Liver (tissue), 3 donors: ENCODE results near the gene TEX2.

Experiments used
- CTCF ChIP-seq: fragments of 150-350 bp; IDR thresholded peaks from 2 replicates; pipeline ENCODE4 v1.5.1; 2017; ENCODE audit warnings: improper control_type of control experiment, low read depth, low read length; ENCODE audit not compliant: missing input control
- EGR1 ChIP-seq, 2 donors: IDR thresholded peaks; 2 replicates each; pipeline ENCODE4 v1.6.1; 2016 to 2018; ENCODE audit warnings: antibody characterized with exemption in 2 of 2, low read depth in 2 of 2
- FOXA1 ChIP-seq: IDR thresholded peaks from 2 replicates; pipeline ENCODE4 v1.6.1; 2016; ENCODE audit warnings: antibody characterized with exemption
- JUND ChIP-seq, 2 donors: IDR thresholded peaks; 2 replicates each; pipeline ENCODE4 v1.6.1; 2016; ENCODE audit warnings: antibody characterized with exemption in 2 of 2
- RAD21 ChIP-seq, 2 donors: IDR thresholded peaks; 2 replicates each; pipeline ENCODE4 v1.6.1; 2016; ENCODE audit warnings: antibody characterized with exemption in 2 of 2, mild to moderate bottlenecking in 2 of 2
- REST ChIP-seq: IDR thresholded peaks from 2 replicates; pipeline ENCODE4 v1.6.1; 2016; ENCODE audit warnings: antibody characterized with exemption, mild to moderate bottlenecking
- RXRA ChIP-seq, 2 donors: IDR thresholded peaks; 2 replicates each; pipeline ENCODE4 v1.6.1; 2017 to 2018; ENCODE audit warnings: antibody characterized with exemption in 2 of 2, mild to moderate bottlenecking in 1 of 2
- SP1 ChIP-seq: IDR thresholded peaks from 2 replicates; pipeline ENCODE4 v1.6.1; 2018; ENCODE audit warnings: antibody characterized with exemption, mild to moderate bottlenecking
- TAF1 ChIP-seq: conservative IDR thresholded peaks from 2 replicates; pipeline ENCODE4 v1.6.1; 2016; ENCODE audit warnings: antibody characterized with exemption, mild to moderate bottlenecking
- YY1 ChIP-seq: IDR thresholded peaks from 2 replicates; pipeline ENCODE4 v1.6.1; 2016; ENCODE audit warnings: antibody characterized with exemption, mild to moderate bottlenecking
- TF ChIP-seq, protein P1 (sequence below): IDR thresholded peaks from 2 replicates; pipeline ENCODE4 v1.6.1; 2016; ENCODE audit warnings: antibody characterized with exemption
- TF ChIP-seq, protein P2 (sequence below): IDR thresholded peaks from 2 replicates; pipeline ENCODE4 v1.6.1; 2016; ENCODE audit warnings: antibody characterized with exemption
- donor health status: healthy.
- donor health status: healthy.

GRCh38 chr17:64177311-64178010 lies 85.6 kb downstream of the TEX2 start:
- TF ChIP-seq CTCF, result no peak
- no peak for TF ChIP-seq YY1
- no peak for TF ChIP-seq RAD21 (IDR thresholded peaks at IDR 0.05)
- TF ChIP-seq REST, result no peak
- no peak for TF ChIP-seq TAF1
- TF ChIP-seq, protein P1, sequence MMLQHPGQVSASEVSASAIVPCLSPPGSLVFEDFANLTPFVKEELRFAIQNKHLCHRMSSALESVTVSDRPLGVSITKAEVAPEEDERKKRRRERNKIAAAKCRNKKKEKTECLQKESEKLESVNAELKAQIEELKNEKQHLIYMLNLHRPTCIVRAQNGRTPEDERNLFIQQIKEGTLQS, result no peak
- TF ChIP-seq SP1, result no peak
- TF ChIP-seq JUND (IDR thresholded peaks at IDR 0.05), result no peak
- TF ChIP-seq FOXA1, result no peak
- TF ChIP-seq EGR1 (IDR thresholded peaks at IDR 0.05; ENCODE audit: low read depth in 2 of 2), result no peak
- TF ChIP-seq RXRA (IDR thresholded peaks at IDR 0.05), result no peak
- TF ChIP-seq, protein P2, sequence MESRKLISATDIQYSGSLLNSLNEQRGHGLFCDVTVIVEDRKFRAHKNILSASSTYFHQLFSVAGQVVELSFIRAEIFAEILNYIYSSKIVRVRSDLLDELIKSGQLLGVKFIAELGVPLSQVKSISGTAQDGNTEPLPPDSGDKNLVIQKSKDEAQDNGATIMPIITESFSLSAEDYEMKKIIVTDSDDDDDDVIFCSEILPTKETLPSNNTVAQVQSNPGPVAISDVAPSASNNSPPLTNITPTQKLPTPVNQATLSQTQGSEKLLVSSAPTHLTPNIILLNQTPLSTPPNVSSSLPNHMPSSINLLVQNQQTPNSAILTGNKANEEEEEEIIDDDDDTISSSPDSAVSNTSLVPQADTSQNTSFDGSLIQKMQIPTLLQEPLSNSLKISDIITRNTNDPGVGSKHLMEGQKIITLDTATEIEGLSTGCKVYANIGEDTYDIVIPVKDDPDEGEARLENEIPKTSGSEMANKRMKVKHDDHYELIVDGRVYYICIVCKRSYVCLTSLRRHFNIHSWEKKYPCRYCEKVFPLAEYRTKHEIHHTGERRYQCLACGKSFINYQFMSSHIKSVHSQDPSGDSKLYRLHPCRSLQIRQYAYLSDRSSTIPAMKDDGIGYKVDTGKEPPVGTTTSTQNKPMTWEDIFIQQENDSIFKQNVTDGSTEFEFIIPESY, result no peak
